ENCODE measurements around the gene MRPS15.

DNA sequence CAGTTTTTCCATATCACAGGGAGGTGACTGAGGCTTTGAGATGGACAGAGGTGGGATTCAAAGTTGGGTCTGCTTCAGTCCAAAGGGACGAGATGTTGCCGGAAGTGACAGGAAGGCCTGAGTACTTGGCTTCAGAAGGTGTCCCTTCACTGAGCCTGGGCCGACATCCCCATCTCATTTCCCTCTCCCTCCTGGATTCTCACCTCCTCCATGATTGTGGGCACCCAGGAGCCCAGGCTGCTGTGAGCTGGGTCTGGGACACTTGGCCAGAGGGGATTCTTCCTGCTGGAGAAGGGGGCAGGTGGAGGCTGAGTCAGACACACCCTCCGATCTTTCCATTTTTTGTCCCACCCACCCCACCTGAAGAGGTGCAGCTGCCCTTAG lies 2.8 kb upstream of the MRPS15 start:
- no peak for TF ChIP-seq CTCF (IDR thresholded peaks at IDR 0.05 in 8 of 11, conservative IDR thresholded peaks at IDR 0.05 in 3 of 11)
- TF ChIP-seq POLR2AphosphoS5 (IDR thresholded peaks at IDR 0.05) = no peak

Measured in spleen (tissue), 7 donors.